ENCODE results near the gene TFEC. TPM values are rescaled to one million over a fixed set of nuclear protein-coding genes. Genes with fewer than 3 reads are reported as not detected.

Gene TFEC
- total RNA-seq, 1 experiment from 2014 or later = not detected

GRCh38 chr7:115965236-115965635, 65.3 kb downstream of the TFEC start:
- Histone ChIP-seq H2AFZ (ENCODE audit: low read length) (no peak overlapping the region), H3K9ac (ENCODE audit: low read length) (no peak overlapping the region), H3K9me3 (ENCODE audit: low read length) (peaks cover 19% of the 10 kb centered on the region), H4K20me1 (ENCODE audit: insufficient read depth, low read depth, low read length) (no peaks in the 10 kb centered on the region), H3K27ac (ENCODE audit: low read length) (no peak overlapping the region), H3K27me3 (ENCODE audit: low read length) (no peaks in the 10 kb centered on the region), H3K79me2 (ENCODE audit: low read length) (no peaks in the 10 kb centered on the region), H3K36me3 (ENCODE audit: insufficient read depth, low read length) (no peaks in the 10 kb centered on the region), H3K9me2 (replicated peaks; ENCODE audit: insufficient read depth, low read length) (no peaks in the 10 kb centered on the region), H3K4me3 (ENCODE audit: low read length) (no peak overlapping the region), H3K4me2 (ENCODE audit: low read depth, low read length, poor library complexity, severe bottlenecking) (no peak overlapping the region), H3K4me1 (ENCODE audit: low read length) (no peaks in the 10 kb centered on the region)
- DNase-seq = no peak

GRCh38 chr7:115964799-115965198, 65.8 kb downstream of the TFEC start:
- Histone ChIP-seq H3K27me3 (ENCODE audit: low read length) (no peaks in the 10 kb centered on the region), H3K9ac (ENCODE audit: low read length) (no peak overlapping the region), H3K9me2 (replicated peaks; ENCODE audit: insufficient read depth, low read length) (no peaks in the 10 kb centered on the region), H3K9me3 (ENCODE audit: low read length) (peaks cover 15% of the 10 kb centered on the region), H3K4me2 (ENCODE audit: low read depth, low read length, poor library complexity, severe bottlenecking) (no peak overlapping the region), H3K4me1 (ENCODE audit: low read length) (no peaks in the 10 kb centered on the region), H4K20me1 (ENCODE audit: insufficient read depth, low read depth, low read length) (no peaks in the 10 kb centered on the region), H3K4me3 (ENCODE audit: low read length) (no peak overlapping the region), H2AFZ (ENCODE audit: low read length) (no peak overlapping the region), H3K36me3 (ENCODE audit: insufficient read depth, low read length) (no peaks in the 10 kb centered on the region), H3K27ac (ENCODE audit: low read length) (no peak overlapping the region), H3K79me2 (ENCODE audit: low read length) (no peaks in the 10 kb centered on the region)
- DNase-seq = no peak

- Histone ChIP-seq H3K9me2 (replicated peaks; ENCODE audit: insufficient read depth, low read length) (no peaks in the 10 kb centered on the region), H3K27me3 (ENCODE audit: low read length) (no peaks in the 10 kb centered on the region), H3K9ac (ENCODE audit: low read length) (no peak overlapping the region), H2AFZ (ENCODE audit: low read length) (no peak overlapping the region), H3K9me3 (ENCODE audit: low read length) (peaks cover 7% of the 10 kb centered on the region; the same call in 1 of the 2 replicates), H3K27ac (ENCODE audit: low read length) (no peak overlapping the region), H3K4me3 (ENCODE audit: low read length) (no peak overlapping the region), H3K4me1 (ENCODE audit: low read length) (no peaks in the 10 kb centered on the region), H4K20me1 (ENCODE audit: insufficient read depth, low read depth, low read length) (no peaks in the 10 kb centered on the region), H3K4me2 (ENCODE audit: low read depth, low read length, poor library complexity, severe bottlenecking) (no peak overlapping the region), H3K36me3 (ENCODE audit: insufficient read depth, low read length) (no peaks in the 10 kb centered on the region), H3K79me2 (ENCODE audit: low read length) (no peaks in the 10 kb centered on the region)
- no peak for DNase-seq
Measured at GRCh38 chr7:115962340-115962739, 68.2 kb downstream of the TFEC start.

GRCh38 chr7:115953592-115954255, 76.8 kb downstream of the TFEC start:
- Histone ChIP-seq H3K27me3 (ENCODE audit: low read length) (no peaks in the 10 kb centered on the region), H3K9me2 (replicated peaks; ENCODE audit: insufficient read depth, low read length) (no peaks in the 10 kb centered on the region), H3K4me3 (ENCODE audit: low read length) (no peak overlapping the region), H4K20me1 (ENCODE audit: insufficient read depth, low read depth, low read length) (no peaks in the 10 kb centered on the region), H2AFZ (ENCODE audit: low read length) (no peak overlapping the region), H3K4me1 (ENCODE audit: low read length) (no peaks in the 10 kb centered on the region), H3K9ac (ENCODE audit: low read length) (no peak overlapping the region), H3K9me3 (ENCODE audit: low read length) (peaks cover 3% of the 10 kb centered on the region; the same call in 1 of the 2 replicates), H3K36me3 (ENCODE audit: insufficient read depth, low read length) (no peaks in the 10 kb centered on the region), H3K79me2 (ENCODE audit: low read length) (no peaks in the 10 kb centered on the region), H3K27ac (ENCODE audit: low read length) (no peak overlapping the region), H3K4me2 (ENCODE audit: low read depth, low read length, poor library complexity, severe bottlenecking) (no peak overlapping the region)
- no peak for DNase-seq

GRCh38 chr7:115952832-115953231, 77.7 kb downstream of the TFEC start:
- Histone ChIP-seq H3K4me2 (ENCODE audit: low read depth, low read length, poor library complexity, severe bottlenecking) (no peak overlapping the region), H2AFZ (ENCODE audit: low read length) (no peak overlapping the region), H3K36me3 (ENCODE audit: insufficient read depth, low read length) (no peaks in the 10 kb centered on the region), H3K79me2 (ENCODE audit: low read length) (no peaks in the 10 kb centered on the region), H3K27me3 (ENCODE audit: low read length) (no peaks in the 10 kb centered on the region), H3K4me1 (ENCODE audit: low read length) (no peaks in the 10 kb centered on the region), H3K9me3 (ENCODE audit: low read length) (no peaks in the 10 kb centered on the region; the same call in 1 of the 2 replicates), H3K9ac (ENCODE audit: low read length) (no peak overlapping the region), H3K27ac (ENCODE audit: low read length) (no peak overlapping the region), H3K9me2 (replicated peaks; ENCODE audit: insufficient read depth, low read length) (no peaks in the 10 kb centered on the region), H3K4me3 (ENCODE audit: low read length) (no peak overlapping the region), H4K20me1 (ENCODE audit: insufficient read depth, low read depth, low read length) (no peaks in the 10 kb centered on the region)
- no peak for DNase-seq

- Histone ChIP-seq H3K27ac (ENCODE audit: low read length) (no peak overlapping the region), H3K27me3 (ENCODE audit: low read length) (no peaks in the 10 kb centered on the region), H3K4me2 (ENCODE audit: low read depth, low read length, poor library complexity, severe bottlenecking) (no peak overlapping the region), H3K4me3 (ENCODE audit: low read length) (no peak overlapping the region), H2AFZ (ENCODE audit: low read length) (no peak overlapping the region), H3K79me2 (ENCODE audit: low read length) (no peaks in the 10 kb centered on the region), H4K20me1 (ENCODE audit: insufficient read depth, low read depth, low read length) (no peaks in the 10 kb centered on the region), H3K9me2 (replicated peaks; ENCODE audit: insufficient read depth, low read length) (no peaks in the 10 kb centered on the region), H3K9ac (ENCODE audit: low read length) (no peak overlapping the region), H3K36me3 (ENCODE audit: insufficient read depth, low read length) (no peaks in the 10 kb centered on the region), H3K4me1 (ENCODE audit: low read length) (no peaks in the 10 kb centered on the region), H3K9me3 (ENCODE audit: low read length) (no peaks in the 10 kb centered on the region; the same call in 1 of the 2 replicates)
- DNase-seq = no peak
Measured at GRCh38 chr7:115951547-115951946, 79.0 kb downstream of the TFEC start.

- H4K20me1 ChIP-seq (ENCODE audit: insufficient read depth, low read depth, low read length) = no peaks in the 10 kb centered on the region
- H2AFZ ChIP-seq (ENCODE audit: low read length) = no peak overlapping the region
- H3K36me3 ChIP-seq (ENCODE audit: insufficient read depth, low read length) = no peaks in the 10 kb centered on the region
- no peaks in the 10 kb centered on the region for H3K9me2 ChIP-seq (replicated peaks; ENCODE audit: insufficient read depth, low read length)
- H3K9ac ChIP-seq (ENCODE audit: low read length) = no peak overlapping the region
- no peak overlapping the region for H3K27ac ChIP-seq (ENCODE audit: low read length)
- no peaks in the 10 kb centered on the region for H3K4me1 ChIP-seq (ENCODE audit: low read length)
- no peaks in the 10 kb centered on the region for H3K27me3 ChIP-seq (ENCODE audit: low read length)
- no peak overlapping the region for H3K4me3 ChIP-seq (ENCODE audit: low read length)
- no peaks in the 10 kb centered on the region for H3K79me2 ChIP-seq (ENCODE audit: low read length)
- H3K9me3 ChIP-seq (ENCODE audit: low read length) = peaks cover 6% of the 10 kb centered on the region; the same call in 1 of the 2 replicates
- H3K4me2 ChIP-seq (ENCODE audit: low read depth, low read length, poor library complexity, severe bottlenecking) = no peak overlapping the region
- no peak for DNase-seq
Measured at GRCh38 chr7:115941703-115942268, 88.8 kb downstream of the TFEC start.

GRCh38 chr7:115940460-115941060, 90.0 kb downstream of the TFEC start:
- H3K4me1 ChIP-seq (ENCODE audit: low read length) = no peaks in the 10 kb centered on the region
- no peak overlapping the region for H3K4me2 ChIP-seq (ENCODE audit: low read depth, low read length, poor library complexity, severe bottlenecking)
- no peak for DNase-seq
- H3K4me3 ChIP-seq (ENCODE audit: low read length) = no peak overlapping the region
- no peak overlapping the region for H2AFZ ChIP-seq (ENCODE audit: low read length)
- H3K9ac ChIP-seq (ENCODE audit: low read length) = no peak overlapping the region
- H3K79me2 ChIP-seq (ENCODE audit: low read length) = no peaks in the 10 kb centered on the region
- no peaks in the 10 kb centered on the region for H4K20me1 ChIP-seq (ENCODE audit: insufficient read depth, low read depth, low read length)
- no peak overlapping the region for H3K27ac ChIP-seq (ENCODE audit: low read length)
- no peaks in the 10 kb centered on the region for H3K36me3 ChIP-seq (ENCODE audit: insufficient read depth, low read length)
- H3K9me3 ChIP-seq (ENCODE audit: low read length) = peaks cover 3% of the 10 kb centered on the region; the same call in 1 of the 2 replicates
- H3K9me2 ChIP-seq (replicated peaks; ENCODE audit: insufficient read depth, low read length) = no peaks in the 10 kb centered on the region
- no peaks in the 10 kb centered on the region for H3K27me3 ChIP-seq (ENCODE audit: low read length)

All from Karpas-422 (cell line).